ENCODE results near the gene PLD5.

DNA sequence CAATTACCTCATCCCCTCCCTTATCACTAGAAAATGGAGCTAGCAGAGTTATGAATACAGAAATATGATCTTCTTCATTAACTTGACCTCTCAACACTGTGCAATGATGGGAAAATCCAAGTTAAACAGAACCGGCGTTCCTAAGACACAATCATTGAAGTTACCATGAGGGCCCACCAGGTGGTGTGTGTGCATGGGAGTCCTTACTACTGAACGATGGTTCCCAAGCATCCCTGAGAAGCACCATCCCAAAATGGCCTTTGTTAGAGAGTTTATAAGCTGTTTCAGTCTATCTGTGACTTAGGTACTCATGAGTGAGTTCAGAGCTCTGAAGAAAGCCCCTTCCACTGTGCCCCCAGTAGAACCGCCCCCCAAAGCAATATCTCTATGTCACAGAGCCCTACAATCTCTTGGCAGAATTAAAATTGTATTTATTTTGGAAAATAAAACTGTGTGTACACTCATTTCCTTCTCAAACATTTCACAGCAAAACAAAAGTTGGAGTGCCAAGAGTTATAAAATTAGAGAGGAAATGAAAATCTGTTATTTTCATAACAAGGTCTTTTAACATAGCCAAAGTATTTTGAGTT, 56.8 kb downstream of the PLD5 start:
- TF ChIP-seq POLR2A (IDR thresholded peaks at IDR 0.05; ENCODE audit: low read depth, low read length) (no peak), POLR2AphosphoS5 (IDR thresholded peaks at IDR 0.05; ENCODE audit: low read depth, low read length) (no peak)
